Calu3 (cell line): ENCODE results near the gene KCNT1. TPM values are rescaled to one million over a fixed set of nuclear protein-coding genes. Genes with fewer than 3 reads are reported as not detected.

Experiments
- BruUV-seq: library from RNA; stranded (reverse); fragments of 400-500 nt; replicated peaks from 2 replicates; lab custom pipeline; 2021; lab: Mats Ljungman, UMichigan
- CTCF ChIA-PET: fragments of 300-600 bp; sonication (Branson Sonifier 250); formaldehyde crosslinking; loops from one replicate; lab custom pipeline; 2022; ENCODE audit warnings: antibody characterized with exemption; lab: Charles Lee
- DNase-seq: peaks from one replicate; pipeline ENCODE4 v3.0.0; 2022
- H3K27ac Mint-ChIP-seq: one replicate; pipeline ENCODE4 v1.8.0; 2022; ENCODE audit warnings: mixed read lengths; ENCODE audit not compliant: unreplicated experiment
- H3K27me3 Mint-ChIP-seq: one replicate; pipeline ENCODE4 v1.8.0; 2022; ENCODE audit warnings: mixed read lengths; ENCODE audit not compliant: unreplicated experiment
- H3K36me3 Mint-ChIP-seq: one replicate; pipeline ENCODE4 v1.8.0; 2022; ENCODE audit warnings: mild to moderate bottlenecking, moderate library complexity, mixed read lengths; ENCODE audit not compliant: insufficient read depth, unreplicated experiment
- H3K4me1 Mint-ChIP-seq: one replicate; pipeline ENCODE4 v1.8.0; 2022; ENCODE audit warnings: mild to moderate bottlenecking, low read depth, mixed read lengths; ENCODE audit not compliant: unreplicated experiment
- H3K4me3 Mint-ChIP-seq: one replicate; pipeline ENCODE4 v1.8.0; 2022; ENCODE audit warnings: mild to moderate bottlenecking, low read depth, moderate library complexity, mixed read lengths; ENCODE audit not compliant: unreplicated experiment
- H3K9me3 Mint-ChIP-seq: one replicate; pipeline ENCODE4 v1.8.0; 2022; ENCODE audit warnings: low read depth, mixed read lengths; ENCODE audit not compliant: unreplicated experiment
- intact Hi-C: fragments of 100-400 bp; cut with micrococcal nuclease; formaldehyde crosslinking; loops from one replicate; pipeline ENCODE4 v1.10.0; 2022; ENCODE audit not compliant: unreplicated experiment
- total RNA-seq: library from RNA; stranded (reverse); gene quantifications from 2 replicates; pipeline ENCODE4 v1.2.3, GENCODE V29; 2022
- TF ChIP-seq, protein P1 (sequence below): fragments of 200-600 bp; IDR thresholded peaks from one replicate; pipeline ENCODE4 v1.8.0; 2022; ENCODE audit warnings: antibody characterized with exemption; ENCODE audit not compliant: unreplicated experiment

Gene KCNT1
- total RNA-seq, 1 experiment from 2014 or later, result not detected

DNA sequence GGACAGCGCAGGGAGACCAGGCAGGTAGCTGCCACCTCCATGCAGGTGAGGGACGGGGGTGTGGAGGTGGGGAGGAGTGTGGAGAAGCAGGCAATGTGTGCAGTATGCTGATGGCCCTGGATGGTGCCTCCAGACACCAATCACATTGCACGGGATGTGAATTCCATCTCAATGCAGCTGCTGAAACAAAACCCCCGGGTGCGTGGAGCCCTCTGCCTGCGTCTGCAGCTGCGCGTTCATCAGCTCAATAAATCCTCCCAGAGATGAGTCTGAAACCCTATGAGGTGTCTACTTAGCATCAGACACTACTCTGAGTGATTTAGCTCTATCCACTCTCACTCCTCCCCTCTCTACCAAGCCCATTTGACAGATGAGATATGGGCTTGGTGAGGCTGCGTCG, 13.0 kb upstream of the KCNT1 start:
- intact Hi-C loops, result no loop called here
- Mint-ChIP-seq H3K4me3 (no peak overlapping the region), H3K4me1 (no peaks in the 10 kb centered on the region), H3K27ac (no peak overlapping the region), H3K27me3 (peaks cover 34% of the 10 kb centered on the region), H3K36me3 (no peaks in the 10 kb centered on the region), H3K9me3 (no peaks in the 10 kb centered on the region)
- no peak for DNase-seq
- TF ChIP-seq, protein P1, sequence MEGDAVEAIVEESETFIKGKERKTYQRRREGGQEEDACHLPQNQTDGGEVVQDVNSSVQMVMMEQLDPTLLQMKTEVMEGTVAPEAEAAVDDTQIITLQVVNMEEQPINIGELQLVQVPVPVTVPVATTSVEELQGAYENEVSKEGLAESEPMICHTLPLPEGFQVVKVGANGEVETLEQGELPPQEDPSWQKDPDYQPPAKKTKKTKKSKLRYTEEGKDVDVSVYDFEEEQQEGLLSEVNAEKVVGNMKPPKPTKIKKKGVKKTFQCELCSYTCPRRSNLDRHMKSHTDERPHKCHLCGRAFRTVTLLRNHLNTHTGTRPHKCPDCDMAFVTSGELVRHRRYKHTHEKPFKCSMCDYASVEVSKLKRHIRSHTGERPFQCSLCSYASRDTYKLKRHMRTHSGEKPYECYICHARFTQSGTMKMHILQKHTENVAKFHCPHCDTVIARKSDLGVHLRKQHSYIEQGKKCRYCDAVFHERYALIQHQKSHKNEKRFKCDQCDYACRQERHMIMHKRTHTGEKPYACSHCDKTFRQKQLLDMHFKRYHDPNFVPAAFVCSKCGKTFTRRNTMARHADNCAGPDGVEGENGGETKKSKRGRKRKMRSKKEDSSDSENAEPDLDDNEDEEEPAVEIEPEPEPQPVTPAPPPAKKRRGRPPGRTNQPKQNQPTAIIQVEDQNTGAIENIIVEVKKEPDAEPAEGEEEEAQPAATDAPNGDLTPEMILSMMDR, result no peak
- no TSS peak for BruUV-seq
- CTCF ChIA-PET, result interaction anchor here (0.6 kb wide), 1 partner anchor 1022 kb away, joined by 3 read pairs; no protein-coding TSS in a partner anchor

DNA sequence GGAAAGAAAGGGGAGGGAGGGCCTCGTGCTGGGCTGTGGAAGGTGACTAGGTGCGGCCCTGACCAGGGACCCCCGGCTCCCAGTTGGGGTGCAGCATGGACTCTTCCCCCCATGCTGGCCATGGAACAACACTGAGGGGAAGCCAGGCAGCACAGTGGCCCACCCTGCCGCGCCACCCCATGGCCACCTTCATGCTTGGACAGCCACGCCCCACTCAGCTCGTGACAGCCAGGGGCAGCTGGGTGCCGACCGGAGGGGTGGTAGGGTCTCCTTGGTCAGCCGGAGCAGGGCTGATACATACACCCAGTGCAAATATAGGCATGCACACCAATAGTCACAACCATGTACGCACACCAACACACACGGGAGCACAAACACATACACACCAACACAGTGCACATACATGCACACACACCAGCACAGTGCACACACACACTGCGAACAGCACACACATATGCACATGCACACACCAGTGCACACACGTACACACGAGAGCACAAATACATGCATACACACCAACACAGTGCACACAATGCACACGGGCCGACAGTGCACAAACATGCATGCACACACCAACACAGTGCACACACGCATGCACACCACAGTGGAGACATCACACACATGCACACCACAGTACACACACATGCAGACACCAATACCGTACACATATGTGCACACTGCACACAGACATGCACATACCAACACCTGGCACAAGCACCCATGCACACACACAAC, 11.0 kb upstream of the KCNT1 start:
- Mint-ChIP-seq H3K4me3 (no peak overlapping the region), H3K27me3 (peaks cover 41% of the 10 kb centered on the region), H3K9me3 (no peaks in the 10 kb centered on the region), H3K4me1 (no peaks in the 10 kb centered on the region), H3K36me3 (no peaks in the 10 kb centered on the region), H3K27ac (no peak overlapping the region)
- intact Hi-C loops, result no loop called here
- TF ChIP-seq, protein P1, result no peak
- no peak for DNase-seq
- CTCF ChIA-PET, result no interaction called here
- no TSS peak for BruUV-seq

DNA sequence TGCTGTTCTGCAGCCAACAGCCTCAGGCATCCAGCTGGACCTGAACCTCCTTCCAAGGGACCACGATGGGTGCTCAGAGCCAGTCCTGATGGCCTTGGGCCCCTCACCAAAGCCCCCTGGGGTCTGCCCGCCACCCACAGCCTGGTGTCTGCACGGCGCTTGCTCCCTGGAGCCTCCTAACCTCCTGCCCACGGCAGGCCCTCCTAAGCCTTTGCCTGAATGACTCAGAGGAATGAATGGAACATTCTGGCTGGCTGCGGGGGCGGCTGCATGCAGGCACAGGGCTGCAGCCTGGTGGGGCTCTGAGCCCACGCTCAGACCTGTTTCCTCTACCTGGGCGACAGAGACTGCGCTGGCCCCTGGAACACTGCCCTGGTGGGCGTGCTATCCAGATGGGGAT, 9.6 kb upstream of the KCNT1 start:
- no peaks in the 10 kb centered on the region for H3K36me3 Mint-ChIP-seq
- TF ChIP-seq, protein P1, result no peak
- H3K9me3 Mint-ChIP-seq, result no peaks in the 10 kb centered on the region
- H3K4me1 Mint-ChIP-seq, result no peaks in the 10 kb centered on the region
- H3K27ac Mint-ChIP-seq, result no peak overlapping the region
- intact Hi-C loops, result no loop called here
- no TSS peak for BruUV-seq
- CTCF ChIA-PET, result no interaction called here
- no peak for DNase-seq
- peaks cover 53% of the 10 kb centered on the region for H3K27me3 Mint-ChIP-seq
- H3K4me3 Mint-ChIP-seq, result no peak overlapping the region

- BruUV-seq, result no TSS peak
- peaks cover 56% of the 10 kb centered on the region for H3K27me3 Mint-ChIP-seq
- no peak for DNase-seq
- no peaks in the 10 kb centered on the region for H3K4me1 Mint-ChIP-seq
- CTCF ChIA-PET, result no interaction called here
- no peaks in the 10 kb centered on the region for H3K36me3 Mint-ChIP-seq
- intact Hi-C loops, result no loop called here
- TF ChIP-seq, protein P1, result no peak
- H3K4me3 Mint-ChIP-seq, result no peak overlapping the region
- H3K27ac Mint-ChIP-seq, result no peak overlapping the region
- no peaks in the 10 kb centered on the region for H3K9me3 Mint-ChIP-seq
Measured at GRCh38 chr9:135693265-135693664, 8.7 kb upstream of the KCNT1 start.
